H1 (cell line): ENCODE results near the gene CATSPERD. TPM values are rescaled to one million over a fixed set of nuclear protein-coding genes. Genes with fewer than 3 reads are reported as not detected.

Experiments used
- BRCA1 ChIP-seq: IDR thresholded peaks from 2 replicates; pipeline ENCODE4 v1.6.1; 2012; ENCODE audit warnings: low read depth, low read length, improper control_type of control experiment
- CBX5 ChIP-seq: fragments of 300-800, 300-1000 bp; sonication (generic); IDR thresholded peaks from 2 replicates; pipeline ENCODE4 v1.7.1; 2016; ENCODE audit warnings: antibody characterized with exemption, low read length, low read depth
- CHD7 ChIP-seq: fragments of 300-600 bp; sonication (generic); IDR thresholded peaks from 2 replicates; pipeline ENCODE4 v1.7.1; 2012; ENCODE audit warnings: low read length, moderate library complexity, mild to moderate bottlenecking, inconsistent platforms; ENCODE audit not compliant: insufficient replicate concordance
- GTF2F1 ChIP-seq: IDR thresholded peaks from 2 replicates; pipeline ENCODE4 v1.6.1; 2012; ENCODE audit warnings: low read depth, low read length, improper control_type of control experiment, borderline replicate concordance
- JUN ChIP-seq: IDR thresholded peaks from 2 replicates; pipeline ENCODE4 v1.6.1; 2011; ENCODE audit warnings: low read depth, mild to moderate bottlenecking, improper control_type of control experiment, low read length
- RBBP5 ChIP-seq: IDR thresholded peaks from 2 replicates; pipeline ENCODE4 v1.7.1; 2012; ENCODE audit warnings: low read depth, mild to moderate bottlenecking, inconsistent platforms, low read length, moderate library complexity, borderline replicate concordance
- RXRA ChIP-seq: IDR thresholded peaks from 2 replicates; pipeline ENCODE4 v1.6.1; 2011; ENCODE audit warnings: low read depth, mild to moderate bottlenecking, low read length, moderate library complexity; ENCODE audit not compliant: insufficient read depth
- SAP30 ChIP-seq: fragments of 300-600 bp; sonication (generic); IDR thresholded peaks from 2 replicates; pipeline ENCODE4 v1.7.1; 2012; ENCODE audit warnings: low read length, moderate library complexity, mild to moderate bottlenecking, inconsistent platforms; ENCODE audit not compliant: insufficient read depth, insufficient replicate concordance
- TBP ChIP-seq: IDR thresholded peaks from 2 replicates; pipeline ENCODE4 v1.6.1; 2011; ENCODE audit warnings: low read depth, low read length, improper control_type of control experiment
- TCF12 ChIP-seq: IDR thresholded peaks from 2 replicates; pipeline ENCODE4 v1.6.1; 2011; ENCODE audit warnings: low read depth, mild to moderate bottlenecking, low read length
- polyA plus RNA-seq, 7 experiments: library from polyadenylated mRNA; depleted of rRNA in 3 of 7; stranded (reverse) in 5 of 7; unstranded in 2 of 7; fragments of >200 nt in 5 of 7; fragments of 200-250 nt in 2 of 7; gene quantifications; 1 replicate in 5 of 7; 2 replicates in 1 of 7; 4 replicates in 1 of 7; pipeline versions ENCODE4 v1.2.1 to v1.2.3, GENCODE V29; 2011 to 2013; ENCODE audit warnings: missing spikeins in 2 of 7, mixed read lengths in 2 of 7
- total RNA-seq: library from RNA; stranded (reverse); fragmentation: NEBNext Ultra II Directional; extraction: Animal tissue kit (Norgen Biotek cat#: 25700); gene quantifications from 2 replicates; pipeline ENCODE4 v1.2.1, GENCODE V29; 2021

Gene CATSPERD
- total and polyA plus RNA-seq, 2 of the 8 experiments (the other 6 are each of a cell fraction or from before 2014, with no cell fraction given), result 0.12 TPM; not detected in 1

GRCh38 chr19:5682107-5682482, 38.3 kb upstream of the CATSPERD start (continued):
- TF ChIP-seq CHD7 (no peak), GTF2F1 (no peak), TBP (no peak), RBBP5 (no peak), RXRA (no peak), BRCA1 (no peak), CBX5 (no peak), SAP30 (no peak), TCF12 (no peak), JUN (no peak)
